ENCODE measurements around the gene MXRA8.
A peak's percentile ranks its signal among the peaks of the same experiment; 100 is the strongest.
"Not testable (repeated sequence)": the region's sequence is repeated elsewhere in the genome, so short reads cannot be mapped to it uniquely, and the experiment has no call there.

Gene MXRA8

DNA sequence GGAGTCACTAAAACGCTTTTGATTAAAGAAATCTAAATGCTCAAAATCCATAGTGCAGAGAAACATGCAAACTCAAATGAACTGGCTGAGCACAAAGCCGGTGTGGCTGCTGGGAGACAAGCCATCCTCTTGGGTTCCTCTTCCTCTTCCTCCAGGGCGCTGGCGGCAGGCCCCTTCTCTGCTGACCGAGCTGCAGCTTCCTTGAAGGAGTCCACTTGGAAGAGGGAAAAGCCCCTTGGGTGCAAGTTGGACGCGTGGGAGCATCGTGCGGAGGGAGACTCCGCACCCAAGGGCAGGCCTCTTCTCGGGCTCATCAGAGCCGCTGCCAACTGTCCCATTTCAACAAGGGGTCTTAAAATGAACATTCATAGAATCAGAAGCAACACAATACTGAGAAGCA lies 32.9 kb upstream of the MXRA8 start:
- no peak for DNase-seq

DNA sequence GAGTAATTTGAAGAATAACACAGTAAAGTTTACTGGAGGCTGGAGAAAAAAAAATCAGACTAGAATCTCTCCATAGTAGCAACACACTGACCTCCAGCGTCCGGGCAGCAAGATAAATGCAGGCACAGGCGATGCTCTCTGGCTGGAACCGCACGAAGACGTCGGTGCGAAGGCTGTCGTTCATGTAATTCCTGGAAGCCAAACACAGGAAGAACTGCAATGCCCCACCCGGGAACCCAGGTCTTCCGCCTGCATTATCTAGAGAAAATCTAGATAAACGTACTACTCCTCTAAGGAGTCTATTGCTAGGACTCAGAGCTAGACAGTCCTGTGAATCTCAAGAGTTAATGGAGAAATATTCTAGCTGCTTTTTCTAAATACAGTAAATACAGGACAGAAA lies 32.3 kb upstream of the MXRA8 start:
- no peak for DNase-seq

- no peak for DNase-seq
Observed at GRCh38 chr1:1388078-1388472, 29.7 kb upstream of the MXRA8 start.

DNA sequence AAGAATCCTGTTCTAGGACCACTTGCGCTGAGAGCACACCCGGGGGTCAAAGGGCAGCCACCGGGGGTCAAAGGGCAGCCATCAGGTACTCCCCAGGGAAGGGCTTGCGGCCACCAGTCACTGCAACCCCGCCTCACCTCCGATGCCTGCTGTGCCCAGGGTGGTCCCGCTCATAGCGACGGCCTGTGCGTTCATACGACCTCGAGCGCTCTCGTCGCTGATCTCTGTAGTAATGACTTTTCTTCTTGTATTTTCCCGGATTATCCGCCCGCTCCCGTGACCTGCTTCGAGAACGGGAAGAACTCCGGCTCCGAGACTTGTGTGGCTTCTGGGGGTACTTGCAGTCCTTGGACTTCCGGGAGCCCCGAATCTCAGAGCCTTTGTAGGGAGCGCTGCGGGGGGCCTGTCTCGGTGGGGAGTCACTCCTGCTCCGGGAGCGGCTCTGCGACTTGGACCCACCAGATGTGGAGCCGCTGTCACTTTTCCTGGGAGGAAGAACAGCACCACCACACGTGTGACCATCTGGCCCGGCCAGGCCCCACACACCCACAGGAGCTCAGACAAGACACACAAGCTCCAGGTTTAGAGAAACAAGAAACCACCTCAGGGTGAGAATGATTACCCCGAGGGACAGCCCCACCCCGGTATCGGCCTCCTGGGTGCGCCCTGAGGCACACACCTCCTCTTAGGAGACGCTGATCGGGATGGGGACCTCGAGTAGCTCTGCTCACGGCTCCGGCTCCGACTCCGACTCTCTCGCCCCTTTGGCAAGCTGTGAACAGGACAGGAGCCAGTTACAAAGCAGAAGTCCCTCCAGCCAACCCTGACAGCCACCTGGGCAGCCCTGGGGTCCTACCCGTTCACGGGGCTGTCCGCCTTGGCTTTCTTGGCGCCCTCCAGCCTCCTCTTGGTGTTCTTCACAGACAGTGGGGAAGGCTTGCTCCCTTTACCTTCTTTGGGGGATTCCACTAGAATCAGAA lies 29.0 kb upstream of the MXRA8 start:
- DNase-seq: no peak

DNA sequence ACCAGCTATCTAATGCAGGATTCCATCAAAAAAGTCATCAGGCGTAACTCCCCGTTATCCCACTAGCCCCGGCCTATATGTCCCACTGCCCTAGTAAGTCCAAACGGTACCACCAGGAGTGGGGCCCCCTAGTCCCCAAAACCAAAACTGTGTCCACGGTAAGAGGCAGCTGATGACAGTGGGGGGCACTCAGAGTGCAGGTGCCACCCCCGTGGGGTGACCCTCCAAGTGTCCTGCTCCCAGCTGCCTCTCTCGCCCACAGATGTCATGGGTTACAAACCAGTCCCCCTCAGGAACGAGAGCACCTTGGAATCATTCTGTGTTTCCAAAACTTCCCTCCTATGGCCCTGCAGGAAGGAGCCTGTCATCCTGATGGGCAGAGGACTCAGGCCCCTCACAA lies 27.6 kb upstream of the MXRA8 start:
- no peak for DNase-seq

GRCh38 chr1:1385339-1385738 lies 27.0 kb upstream of the MXRA8 start:
- not testable (repeated sequence) for DNase-seq

DNA sequence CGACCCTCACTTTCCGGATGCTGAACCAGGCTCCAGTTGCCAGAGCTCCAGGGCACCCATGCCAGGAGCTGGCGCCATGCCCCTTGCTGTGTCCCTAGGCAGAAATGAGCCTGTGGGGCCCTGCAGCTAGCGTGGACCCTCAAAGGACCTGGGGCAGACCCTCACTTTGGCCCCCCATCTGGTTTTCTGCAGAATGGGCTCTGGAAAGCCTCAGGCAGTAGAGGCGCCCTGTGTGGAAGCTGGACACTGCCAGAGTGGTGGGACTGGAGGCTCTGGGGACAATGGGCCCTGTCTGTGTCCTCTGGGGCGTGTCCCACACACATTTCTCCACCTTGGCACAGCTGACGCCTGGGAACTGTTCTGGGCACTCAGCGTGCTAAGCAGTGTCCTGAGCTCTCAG lies 22.9 kb upstream of the MXRA8 start:
- DNase-seq: no peak

DNA sequence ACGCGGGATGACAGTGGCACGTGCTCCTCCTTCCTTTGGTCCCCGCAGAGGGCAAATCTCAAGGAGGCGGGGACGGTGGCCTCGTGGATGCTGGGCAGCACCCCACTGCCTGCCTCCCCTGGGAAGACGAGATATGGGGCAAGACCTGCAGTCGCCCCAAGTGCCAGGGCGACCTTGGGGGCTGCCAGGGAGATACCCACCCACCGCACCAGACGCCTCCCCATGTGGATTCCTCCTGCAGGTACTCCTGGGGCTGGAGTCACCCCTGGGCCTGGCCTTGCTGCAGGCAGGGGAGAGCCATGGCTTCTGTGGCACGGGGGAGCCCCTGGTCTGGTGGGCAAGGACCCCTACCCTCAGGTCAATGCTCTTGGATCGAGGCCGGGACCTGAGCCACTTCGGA lies 22.5 kb upstream of the MXRA8 start:
- no peak for DNase-seq

GRCh38 chr1:1377540-1378205 lies 19.3 kb upstream of the MXRA8 start:
- DNase-seq: no peak

DNA sequence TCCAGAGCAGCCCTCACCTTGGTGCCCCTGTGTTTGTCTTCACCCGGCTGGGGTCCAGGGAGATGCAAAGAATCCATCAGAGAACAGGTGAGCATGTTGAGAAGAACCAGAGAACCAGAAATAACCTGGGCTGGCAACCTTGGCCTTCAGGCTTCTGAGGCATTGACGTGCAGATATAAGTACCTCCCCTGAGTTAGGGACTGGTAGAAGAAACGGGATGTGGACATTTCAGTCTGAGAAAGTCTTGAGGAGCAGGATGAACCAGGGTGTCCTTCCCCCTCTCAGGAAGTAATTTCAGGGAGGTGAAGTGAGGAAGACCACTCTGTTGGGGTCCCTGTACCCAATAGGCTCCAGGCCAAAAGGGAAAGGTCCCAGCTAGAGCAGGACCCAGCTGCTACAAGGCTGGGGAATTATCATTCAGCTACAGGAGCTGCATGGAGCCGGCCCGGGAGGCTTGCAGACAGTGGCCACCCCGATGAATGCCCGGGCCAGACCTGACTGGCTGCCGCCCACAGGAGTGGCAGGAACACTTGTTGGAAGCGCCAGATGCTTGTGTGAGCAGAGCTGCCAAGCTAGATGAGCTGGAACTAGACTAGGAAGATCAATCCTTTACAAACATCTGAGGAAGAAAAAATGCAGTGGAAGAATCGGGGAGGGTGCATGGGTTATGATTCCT lies 18.3 kb upstream of the MXRA8 start:
- no peak for DNase-seq

- peak; percentile 95 for DNase-seq
Observed at GRCh38 chr1:1374929-1375662, 16.7 kb upstream of the MXRA8 start, which contains the start of gene AURKAIP1. Gene AURKAIP1 (minus strand): TSS chr1:1375207. CDS start chr1:1374756, 451 bp downstream.

DNA sequence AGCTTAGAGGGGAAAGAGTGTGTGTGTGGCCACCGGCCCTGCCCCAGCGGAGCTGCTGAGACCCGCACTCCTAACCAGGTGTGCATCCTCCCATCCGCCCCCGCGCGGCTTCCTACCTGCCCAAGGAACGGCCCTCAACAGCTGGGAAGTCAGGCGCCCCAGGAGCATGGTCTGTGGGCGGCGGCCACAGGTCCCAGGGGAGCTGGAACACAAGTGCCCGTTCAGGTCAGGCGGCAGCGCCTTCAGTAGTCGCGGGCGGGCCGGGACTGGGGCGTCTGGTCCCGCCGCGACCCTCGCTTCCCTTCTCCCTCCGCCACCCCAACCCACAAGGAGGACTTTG lies 16.2 kb upstream of the MXRA8 start:
- DNase-seq: no peak

- no peak for DNase-seq
Observed at GRCh38 chr1:1373815-1374588, 15.6 kb upstream of the MXRA8 start.

- DNase-seq: no peak
Observed at GRCh38 chr1:1373051-1373814, 14.9 kb upstream of the MXRA8 start.

- DNase-seq: no peak
Observed at GRCh38 chr1:1371746-1372711, 13.7 kb upstream of the MXRA8 start.

DNA sequence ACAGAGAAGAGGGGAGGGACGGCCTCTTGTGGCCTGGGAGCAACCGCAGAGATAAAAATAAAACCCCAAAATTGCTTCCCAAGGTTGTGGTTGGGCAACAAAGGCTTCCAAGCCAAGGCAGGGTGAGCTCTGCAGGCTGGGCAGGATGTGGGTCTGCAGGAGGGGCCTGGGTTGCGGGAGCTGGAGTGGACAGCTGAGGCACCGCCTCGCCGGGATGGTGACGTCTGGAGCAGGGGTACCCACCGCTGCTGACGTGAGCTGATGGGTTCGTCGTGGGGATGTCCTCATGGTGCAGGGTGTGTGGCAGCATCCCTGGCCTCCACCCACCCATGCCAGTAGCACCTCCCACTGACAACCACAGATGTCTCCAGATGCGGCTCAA lies 13.0 kb upstream of the MXRA8 start:
- no peak for DNase-seq

DNA sequence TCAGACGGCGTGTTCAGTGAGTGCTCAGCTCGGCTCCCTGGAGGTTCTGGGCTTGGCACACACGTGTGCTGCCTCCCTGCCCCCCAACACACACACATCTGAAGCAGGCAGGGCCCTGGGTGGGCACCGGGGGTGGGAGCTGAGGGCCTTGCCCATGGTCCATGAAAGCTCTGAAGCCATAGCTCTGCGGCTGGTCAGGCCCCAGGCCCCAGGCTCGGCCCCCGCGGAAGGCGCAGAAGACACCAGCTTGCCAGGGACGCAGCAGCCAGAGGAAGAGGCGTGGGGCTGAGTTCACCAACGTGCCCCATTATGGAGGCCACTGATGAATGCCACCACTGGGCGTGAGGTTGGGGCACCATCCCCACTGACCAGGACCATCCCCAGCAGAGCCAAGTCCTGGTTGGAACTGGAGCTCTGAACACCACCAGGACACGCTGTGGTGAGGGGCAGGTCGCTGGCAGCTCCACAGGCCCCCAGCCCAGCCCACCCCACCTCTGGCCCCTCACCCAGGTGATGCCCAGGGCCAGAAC lies 12.5 kb upstream of the MXRA8 start:
- DNase-seq: no peak

DNA sequence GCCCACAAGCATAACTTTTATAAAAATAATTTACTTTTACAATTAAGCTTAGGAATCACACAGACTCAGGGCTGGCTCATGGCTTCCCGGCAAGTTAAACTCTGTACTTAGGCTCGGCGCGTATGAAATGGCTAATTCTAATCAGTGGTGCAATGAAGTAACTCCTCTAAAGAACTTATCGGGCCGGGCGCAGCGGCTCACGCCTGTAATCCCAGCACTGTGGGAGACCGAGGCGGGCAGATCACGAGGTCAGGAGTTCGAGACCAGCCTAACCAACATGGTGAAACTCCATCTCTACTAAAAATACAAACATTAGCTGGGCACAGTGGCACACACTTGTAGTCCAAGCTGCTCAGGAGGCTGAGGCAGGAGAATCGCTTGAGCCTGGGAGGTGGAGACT lies 11.7 kb upstream of the MXRA8 start:
- DNase-seq: not testable (repeated sequence)

DNA sequence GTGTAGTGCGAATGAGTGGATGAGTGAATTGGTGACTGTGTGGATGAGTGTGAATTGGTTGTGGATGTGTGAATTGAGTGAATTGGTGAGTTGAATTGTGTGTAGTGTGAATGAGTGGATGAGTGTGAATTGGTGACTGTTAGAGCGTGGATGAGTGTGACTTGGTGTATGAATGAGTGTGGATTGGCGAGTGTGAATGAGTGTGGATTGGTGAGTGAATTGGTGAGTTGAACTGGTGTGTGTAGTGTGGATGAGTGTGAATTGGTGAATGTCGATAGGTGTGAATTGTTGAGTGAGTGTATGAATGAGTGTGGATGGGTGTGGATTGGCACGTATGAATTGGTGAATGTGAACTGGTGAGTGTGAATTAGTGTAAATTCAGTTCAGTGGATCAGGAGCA lies 9.0 kb upstream of the MXRA8 start:
- no peak for DNase-seq

- DNase-seq: no peak
Observed at GRCh38 chr1:1366699-1367066, 8.3 kb upstream of the MXRA8 start.

All from NCI-H774 (cell line).